Cerebellar nuclear complex (tissue), 1 donor: Measurements from ENCODE around the gene SLC8A2.
A peak's percentile ranks its signal among the peaks of the same experiment; 100 is the strongest.

Experiments
- DNase-seq, 2 experiments: peaks; one replicate each; lab custom pipeline; 2025; lab: John Stamatoyannopoulos, UW

The SLC8A2 gene

GRCh38 chr19:47459477-47459876 is 12.2 kb downstream of the SLC8A2 start:
- DNase-seq: no peak

DNA sequence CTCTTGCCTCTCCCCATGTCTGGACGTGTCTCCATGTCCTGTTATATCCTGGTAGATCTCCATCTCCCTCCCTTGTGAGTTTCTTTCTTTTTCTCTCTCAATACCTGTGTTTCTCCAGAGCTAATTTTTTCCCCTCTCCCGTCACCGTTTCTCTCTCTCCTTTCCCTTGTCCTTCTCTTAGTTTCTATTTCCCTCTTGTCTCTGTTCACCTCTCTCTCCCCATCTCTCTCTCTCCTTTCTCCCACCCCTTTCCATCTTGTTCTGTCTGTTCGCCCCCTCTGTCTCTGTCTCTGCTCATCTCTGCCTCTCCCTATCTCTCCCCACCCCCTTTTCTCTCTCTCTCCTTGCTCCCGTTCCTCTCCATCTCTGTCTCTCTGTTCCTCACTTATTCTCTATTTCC is 13.0 kb downstream of the SLC8A2 start:
- DNase-seq: no peak

- no peak for DNase-seq
These were observed 14.8 kb downstream of the SLC8A2 start for GRCh38 chr19:47456721-47457474.

- DNase-seq: no peak
These were observed 21.2 kb downstream of the SLC8A2 start for GRCh38 chr19:47450478-47450877.

DNA sequence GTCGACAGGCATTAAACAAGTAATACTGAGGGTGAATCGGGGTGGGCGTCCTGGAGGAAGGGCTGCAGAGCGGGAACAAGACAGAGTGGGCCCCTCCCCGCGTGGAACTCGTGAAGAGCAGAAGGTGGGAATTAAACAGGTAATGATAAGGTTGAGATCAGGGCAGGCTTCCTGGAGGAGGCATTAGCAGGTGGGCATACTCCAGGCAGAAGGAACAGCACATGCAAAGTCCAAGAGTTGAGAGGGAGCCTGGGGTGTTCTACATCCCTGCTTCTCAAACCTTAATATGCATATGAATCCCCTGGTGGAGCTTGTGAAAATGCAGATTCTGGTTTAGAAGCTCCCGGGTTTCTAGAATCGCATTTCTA is 23.3 kb downstream of the SLC8A2 start:
- DNase-seq: no peak

GRCh38 chr19:47447470-47448359 is 24.0 kb downstream of the SLC8A2 start:
- no peak for DNase-seq

- DNase-seq: no peak
These were observed 24.9 kb downstream of the SLC8A2 start for GRCh38 chr19:47446534-47447469.

DNA sequence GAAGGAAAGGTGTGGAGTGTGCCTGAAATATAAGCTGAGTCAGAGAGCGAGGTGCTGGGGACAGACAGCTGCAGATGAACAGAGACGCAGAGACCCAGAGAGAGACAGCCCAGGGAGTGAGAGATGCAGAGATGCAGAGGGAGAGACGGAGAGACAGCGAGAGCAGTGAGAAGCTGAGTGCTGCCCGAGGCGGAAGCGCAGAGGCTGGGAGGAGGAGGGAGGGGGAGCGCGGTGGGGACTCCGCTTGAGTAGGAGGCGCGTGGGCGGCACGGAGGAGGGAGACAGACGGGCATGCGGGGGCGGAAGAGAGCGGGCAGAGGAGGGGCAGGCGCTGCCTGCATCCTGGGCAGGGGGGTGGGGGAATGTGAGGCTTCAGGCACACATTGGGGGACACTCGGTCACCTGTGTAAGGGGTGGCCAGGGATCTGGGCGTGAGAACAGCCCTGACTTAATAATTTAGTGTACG is 25.7 kb downstream of the SLC8A2 start:
- DNase-seq: peak; percentile 21 to 56

DNA sequence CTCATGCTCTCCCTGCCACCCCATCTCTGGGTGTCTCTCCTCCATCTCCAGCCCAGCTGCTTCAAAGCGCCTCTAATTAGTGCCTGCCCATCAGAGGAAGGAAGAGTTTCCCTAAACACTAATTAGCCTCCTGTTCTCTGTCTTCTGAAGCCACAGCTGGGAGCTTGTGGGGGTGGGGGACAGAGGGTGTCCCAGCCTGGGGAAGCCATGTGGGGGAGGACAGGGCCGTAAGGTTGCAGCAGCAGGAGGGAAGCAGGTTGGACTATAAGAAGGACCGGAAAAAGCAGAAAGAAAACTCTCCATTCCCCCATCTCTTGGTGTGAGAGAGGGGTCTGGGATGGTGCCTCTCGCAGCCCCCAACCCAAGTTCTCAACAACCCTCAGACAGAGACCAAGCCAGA is 26.2 kb downstream of the SLC8A2 start:
- DNase-seq: no peak

DNA sequence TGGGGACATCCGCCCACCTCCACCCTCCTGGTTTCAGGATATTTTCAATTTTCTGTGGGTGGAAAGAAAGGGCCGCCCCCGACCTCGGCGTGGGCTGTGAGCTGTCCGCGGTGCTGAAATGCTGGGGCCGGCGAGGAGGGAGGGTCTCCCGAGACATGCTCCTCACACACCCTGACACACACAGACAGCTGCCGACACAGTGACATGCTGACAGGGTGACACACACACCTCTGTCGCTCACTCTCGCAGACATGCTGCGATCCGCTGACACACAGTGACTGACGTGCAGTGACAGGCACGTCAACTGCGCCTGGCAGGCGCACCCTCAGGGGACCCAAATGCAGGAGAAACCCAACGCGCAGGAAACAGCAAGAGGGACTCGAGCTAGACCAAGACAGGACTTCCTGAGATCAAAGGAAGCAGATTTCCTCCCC is 27.3 kb downstream of the SLC8A2 start:
- no peak for DNase-seq

DNA sequence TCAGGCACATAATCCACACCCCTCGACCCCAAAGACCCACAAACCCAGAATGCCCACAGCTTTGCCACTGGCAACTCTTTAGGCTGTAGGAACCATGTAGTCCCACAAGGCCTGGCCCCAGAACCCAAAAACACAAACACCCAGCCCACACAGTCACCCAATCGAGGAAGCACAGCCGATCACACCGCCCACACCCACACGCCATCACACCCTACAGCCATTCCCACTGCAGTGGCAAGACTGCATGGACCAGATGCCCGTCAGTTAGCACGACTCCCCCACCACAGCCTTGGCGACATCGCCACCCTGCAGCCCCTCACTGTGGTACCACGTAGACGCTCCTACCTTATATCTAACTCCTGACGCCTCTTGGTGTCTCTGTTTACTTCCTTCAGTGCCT is 28.4 kb downstream of the SLC8A2 start:
- no peak for DNase-seq

- DNase-seq: no peak
These were observed 32.9 kb downstream of the SLC8A2 start for GRCh38 chr19:47438793-47439220.

GRCh38 chr19:47437500-47437899 is 34.2 kb downstream of the SLC8A2 start:
- no peak for DNase-seq

DNA sequence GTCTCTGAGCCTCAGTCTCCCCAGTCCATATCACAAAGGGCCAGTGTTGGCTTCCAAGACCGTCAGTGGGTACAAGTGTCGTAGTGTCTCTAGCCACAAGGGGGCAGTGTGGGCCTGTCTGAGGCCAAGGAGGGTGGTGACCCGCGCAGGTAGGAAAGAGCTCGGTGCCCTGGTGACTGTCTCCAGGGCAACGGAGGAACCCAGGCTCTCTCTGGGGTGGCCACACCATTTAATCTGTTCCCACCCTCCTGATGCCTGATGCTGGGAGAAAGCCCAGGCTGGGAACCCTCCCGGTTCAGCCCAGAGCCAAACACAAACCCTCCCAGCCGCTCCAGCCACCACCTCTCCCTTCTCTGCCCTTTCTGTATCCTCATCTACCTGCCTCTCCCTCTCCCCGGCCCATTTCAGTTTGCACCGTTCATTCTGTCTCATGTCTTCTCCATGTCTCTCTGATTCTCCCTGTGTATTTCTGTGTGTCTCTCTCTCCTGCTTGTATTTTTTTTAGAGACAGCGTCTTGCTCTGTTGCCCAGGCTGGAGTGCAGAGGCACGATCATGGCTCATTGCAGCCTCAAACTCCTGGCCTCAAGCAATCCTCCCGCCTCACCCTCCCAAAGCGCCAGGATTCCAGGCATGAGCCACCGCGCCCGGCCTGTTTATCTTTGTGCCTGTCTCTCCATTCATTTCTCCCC is 34.8 kb downstream of the SLC8A2 start:
- peak in 1 of 2 experiments; percentile 83 for DNase-seq

DNA sequence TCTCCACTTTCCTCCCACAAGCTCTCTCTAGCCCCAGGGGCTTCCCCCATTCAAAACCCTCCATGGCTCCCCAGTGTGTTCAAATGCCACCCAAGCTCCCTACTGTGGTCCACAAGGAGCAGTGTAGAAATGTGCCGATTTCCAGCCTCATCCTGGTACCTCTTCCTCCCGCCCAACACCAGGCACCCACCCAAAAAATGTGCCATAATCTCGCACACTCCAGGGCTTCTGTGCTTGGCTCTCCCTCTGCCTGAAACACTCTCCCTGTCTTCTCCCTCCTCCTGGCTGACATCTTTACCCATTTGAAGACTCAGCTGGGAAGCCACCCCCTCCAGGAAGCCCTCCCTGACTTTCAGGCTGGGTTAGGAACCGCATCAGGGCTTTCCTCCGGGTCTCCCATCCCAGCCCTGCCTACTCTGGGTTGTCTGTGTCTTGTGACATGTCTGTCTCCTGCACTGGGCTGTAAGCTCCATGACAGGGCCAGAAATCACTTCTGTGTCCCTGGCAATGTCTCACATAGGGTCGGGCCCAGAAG is 35.7 kb downstream of the SLC8A2 start:
- no peak for DNase-seq

DNA sequence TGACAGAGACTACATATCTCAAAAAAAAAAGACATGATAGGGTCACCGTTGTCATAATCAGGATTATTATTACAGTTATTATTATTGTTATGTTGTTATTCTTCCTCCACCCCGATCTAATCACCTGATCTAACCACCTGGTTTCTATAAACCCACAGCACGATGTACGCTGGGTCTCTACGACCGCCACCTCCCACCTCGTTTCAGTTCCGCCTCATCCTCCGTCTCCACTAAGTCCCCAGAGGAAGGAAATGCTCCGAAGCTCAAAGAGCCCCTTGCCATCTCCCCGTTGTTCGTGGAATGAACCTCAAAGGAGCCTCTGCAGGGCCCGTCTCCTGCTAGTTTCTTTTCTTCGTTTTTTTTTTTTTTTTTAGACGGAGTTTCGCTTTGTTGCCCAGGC is 36.5 kb downstream of the SLC8A2 start:
- DNase-seq: no peak

DNA sequence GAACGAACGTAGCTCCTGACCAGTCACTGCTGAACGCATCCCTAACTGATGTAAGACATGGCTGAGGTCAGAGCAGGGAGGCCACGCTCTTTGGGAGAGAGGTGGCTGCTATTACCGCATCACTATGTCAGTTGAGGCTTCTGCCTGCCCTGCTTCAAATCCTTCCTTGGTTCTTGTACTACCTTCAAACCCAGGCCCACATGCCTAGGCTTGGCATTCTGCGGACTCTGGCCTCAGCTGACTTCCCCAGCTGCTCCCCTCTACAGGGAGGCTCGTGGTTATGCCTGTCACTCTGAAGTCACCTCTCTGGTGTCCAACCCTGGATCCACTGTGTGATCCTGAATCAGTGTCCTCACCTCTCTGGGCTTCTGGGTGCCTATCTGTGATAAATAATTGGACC is 37.6 kb downstream of the SLC8A2 start:
- DNase-seq: no peak

DNA sequence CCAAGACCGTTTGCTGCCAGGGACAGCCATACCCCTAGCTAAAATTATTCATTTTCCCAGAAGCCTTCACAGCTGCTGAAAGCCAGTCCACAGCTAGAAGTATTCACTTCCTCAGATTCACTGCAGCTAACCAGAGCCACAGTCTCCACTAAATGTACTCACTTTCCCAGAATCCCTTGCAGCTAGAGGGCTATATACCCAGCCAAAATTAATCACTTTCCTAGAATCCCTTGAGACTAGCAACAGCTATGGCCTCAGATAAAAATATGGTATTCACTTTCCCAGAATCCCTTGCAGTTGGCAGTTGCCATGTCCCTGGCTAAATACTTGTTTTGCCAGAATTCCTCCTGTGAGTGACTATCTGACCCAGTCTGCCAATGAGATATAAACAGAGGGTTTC is 38.6 kb downstream of the SLC8A2 start:
- no peak for DNase-seq

DNA sequence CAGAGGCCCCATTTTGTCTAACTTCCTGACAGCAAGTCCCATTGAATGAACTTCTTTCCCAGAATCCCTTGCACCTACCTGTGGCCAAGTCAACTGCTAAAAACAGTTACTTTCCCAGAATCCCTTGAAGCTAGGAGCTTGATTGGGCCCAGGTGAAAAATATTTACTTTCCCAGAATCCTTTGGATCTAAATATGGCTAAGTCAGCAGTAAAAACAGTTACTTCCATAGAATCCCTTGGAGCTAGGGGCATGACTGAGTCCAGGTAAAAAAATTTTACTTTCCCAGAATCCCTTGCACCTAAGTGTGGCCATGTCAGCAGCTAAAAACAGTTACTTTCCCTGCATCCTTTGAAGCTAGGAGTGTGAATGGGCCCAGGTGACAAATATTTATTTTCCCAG is 39.2 kb downstream of the SLC8A2 start:
- no peak for DNase-seq

DNA sequence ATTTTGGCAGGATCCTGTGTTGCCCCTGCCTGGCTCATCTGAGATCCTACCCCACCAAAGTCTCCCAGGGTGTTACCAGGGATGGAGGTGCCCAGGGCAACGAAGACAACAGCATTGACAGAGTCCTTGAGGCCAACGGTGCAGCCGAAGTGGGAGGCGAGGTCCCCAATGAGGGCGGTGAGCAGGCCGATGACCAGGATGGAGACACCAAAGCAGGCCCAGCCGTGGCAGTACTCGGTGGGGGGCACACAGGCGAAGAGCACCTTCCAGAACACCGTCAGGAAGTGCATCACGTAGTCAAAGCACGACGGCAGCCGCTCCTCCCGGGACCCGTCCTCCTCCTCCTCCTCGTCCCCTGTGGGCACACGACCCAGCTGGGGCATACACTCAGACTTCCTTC is 39.6 kb downstream of the SLC8A2 start:
- no peak for DNase-seq
